ENCODE measurements around the gene DUSP28.
"Not testable (repeated sequence)": the region's sequence is repeated elsewhere in the genome, so short reads cannot be mapped to it uniquely, and the experiment has no call there.

DUSP28 gene

GRCh38 chr2:240527153-240527750, 32.9 kb upstream of the DUSP28 start:
- DNase-seq (ENCODE audit: low spot score): no peak

GRCh38 chr2:240528406-240529040, 31.6 kb upstream of the DUSP28 start:
- DNase-seq (ENCODE audit: low spot score): no peak

GRCh38 chr2:240529344-240529999, 30.7 kb upstream of the DUSP28 start:
- no peak for DNase-seq (ENCODE audit: low spot score)

GRCh38 chr2:240530181-240530580, 30.0 kb upstream of the DUSP28 start:
- DNase-seq (ENCODE audit: low spot score): no peak

- DNase-seq (ENCODE audit: low spot score): no peak
These were observed 29.1 kb upstream of the DUSP28 start for GRCh38 chr2:240531038-240531437.

- no peak for DNase-seq (ENCODE audit: low spot score)
These were observed 28.0 kb upstream of the DUSP28 start for GRCh38 chr2:240532031-240532775.

GRCh38 chr2:240538031-240538780, 22.0 kb upstream of the DUSP28 start:
- no peak for DNase-seq (ENCODE audit: low spot score)

- not testable (repeated sequence) for DNase-seq (ENCODE audit: low spot score)
These were observed 21.1 kb upstream of the DUSP28 start for GRCh38 chr2:240539101-240539500.

- DNase-seq (ENCODE audit: low spot score): no peak
These were observed 20.3 kb upstream of the DUSP28 start for GRCh38 chr2:240539906-240540305.

- no peak for DNase-seq (ENCODE audit: low spot score)
These were observed 8.9 kb upstream of the DUSP28 start for GRCh38 chr2:240551288-240551687.

- DNase-seq (ENCODE audit: low spot score): no peak
These were observed 8.3 kb upstream of the DUSP28 start for GRCh38 chr2:240551811-240552210.

- no peak for DNase-seq (ENCODE audit: low spot score)
These were observed 6.1 kb upstream of the DUSP28 start for GRCh38 chr2:240553956-240554480.

- DNase-seq (ENCODE audit: low spot score): no peak
These were observed 5.2 kb upstream of the DUSP28 start for GRCh38 chr2:240554767-240555493.

GRCh38 chr2:240555541-240556250, 4.5 kb upstream of the DUSP28 start:
- no peak for DNase-seq (ENCODE audit: low spot score)

- peak; percentile 73 for DNase-seq (ENCODE audit: low spot score)
These were observed 3.5 kb upstream of the DUSP28 start for GRCh38 chr2:240556553-240557100.

- DNase-seq (ENCODE audit: low spot score): no peak
These were observed 2.9 kb upstream of the DUSP28 start for GRCh38 chr2:240557101-240557751.

- DNase-seq (ENCODE audit: low spot score): peak; percentile 78
These were observed 2.3 kb upstream of the DUSP28 start, which contains the start of gene ANKMY1 for GRCh38 chr2:240557808-240558207. Gene ANKMY1, minus strand, starts transcription at chr2:240557988. Its CDS starts 653 bp downstream, at chr2:240557335.

- DNase-seq (ENCODE audit: low spot score): no peak
These were observed 1.9 kb upstream of the DUSP28 start for GRCh38 chr2:240558236-240558761.

GRCh38 chr2:240559286-240559685, 871 bp upstream of the DUSP28 start:
- DNase-seq (ENCODE audit: low spot score): no peak

Measured in activated CD4-positive, alpha-beta T cell treated with anti-CD3 and anti-CD28 coated beads, Interleukin-2, Interleukin-4, amounts not matched to agents 100 ng/mL and 50 ng/mL, durations not matched to agents 16 hours and 8 hours (primary cell).